HEK293 (cell line): Measurements from ENCODE around the gene ZSWIM6.

Experiments used
- CTCF ChIA-PET: fragments of 350-600 bp; formaldehyde crosslinking; extraction: SDS; loops from one replicate; lab custom pipeline; 2021; ENCODE audit warnings: antibody characterized with exemption; lab: Yijun Ruan, JAX
- POLR2A ChIA-PET: fragments of 300-600 bp; formaldehyde crosslinking; extraction: SDS; loops from one replicate; lab custom pipeline; 2020; ENCODE audit warnings: antibody characterized with exemption, inconsistent platforms; lab: Yijun Ruan, JAX
- H3K27ac ChIP-seq: fragments of 200-500 bp; sonication (Bioruptor generic); 2 replicates; pipeline ENCODE4 v1.5.1; 2014; ENCODE audit warnings: low read depth, low read length, control low read depth, inconsistent platforms; ENCODE audit errors: extremely low read depth
- H3K36me3 ChIP-seq, 2 experiments: fragments of 200-500 bp in 1 of 2; sonication (Bioruptor generic) in 1 of 2; 1 replicate in 1 of 2; 2 replicates in 1 of 2; pipeline ENCODE4 v1.5.1; 2014 to 2017; ENCODE audit warnings: inconsistent platforms in 2 of 2, low read length in 2 of 2; ENCODE audit not compliant: control insufficient read depth in 2 of 2, insufficient read depth in 1 of 2
- H3K4me1 ChIP-seq: fragments of 200-500 bp; sonication (Bioruptor generic); 2 replicates; pipeline ENCODE4 v1.5.1; 2014; ENCODE audit warnings: mild to moderate bottlenecking, low read length, inconsistent platforms; ENCODE audit not compliant: control insufficient read depth, insufficient read depth
- H3K4me3 ChIP-seq: 2 replicates; pipeline ENCODE4 v1.5.1; 2011; ENCODE audit warnings: low read depth, mild to moderate bottlenecking, control low read depth, low read length, moderate library complexity
- H3K9me3 ChIP-seq: fragments of 200-500 bp; sonication (Bioruptor generic); 2 replicates; pipeline ENCODE4 v1.5.1; 2014; ENCODE audit warnings: low read depth, low read length, inconsistent platforms; ENCODE audit not compliant: control insufficient read depth, insufficient read depth
- BCL11B ChIP-seq: fragments of 450-650 bp; formaldehyde crosslinking; IDR thresholded peaks from 2 replicates; pipeline ENCODE4 v1.5.1; 2016; ENCODE audit warnings: low read depth, missing biosample characterization, missing genetic modification characterization
- GLIS1 ChIP-seq: fragments of 450-650 bp; formaldehyde crosslinking; IDR thresholded peaks from 2 replicates; pipeline ENCODE4 v1.5.1; 2016; ENCODE audit warnings: missing biosample characterization, missing genetic modification characterization
- IKZF3 ChIP-seq: fragments of 450-650 bp; IDR thresholded peaks from 2 replicates; pipeline ENCODE4 v1.5.0; 2018; ENCODE audit warnings: missing biosample characterization, mild to moderate bottlenecking, missing genetic modification characterization, moderate library complexity
- KLF17 ChIP-seq: fragments of 450-650 bp; formaldehyde crosslinking; IDR thresholded peaks from 2 replicates; pipeline ENCODE4 v1.5.1; 2016; ENCODE audit warnings: missing biosample characterization, missing genetic modification characterization
- PRDM4 ChIP-seq: fragments of 450-650 bp; formaldehyde crosslinking; IDR thresholded peaks from 2 replicates; pipeline ENCODE4 v1.5.1; 2017; ENCODE audit warnings: missing biosample characterization, missing genetic modification characterization
- WT1 ChIP-seq: fragments of 450-650 bp; formaldehyde crosslinking; IDR thresholded peaks from 2 replicates; pipeline ENCODE4 v1.5.1; 2016; ENCODE audit warnings: missing biosample characterization, missing genetic modification characterization
- ZBTB1 ChIP-seq: fragments of 450-650 bp; formaldehyde crosslinking; IDR thresholded peaks from 2 replicates; pipeline ENCODE4 v1.5.1; 2016; ENCODE audit warnings: missing biosample characterization, missing genetic modification characterization
- ZFP69B ChIP-seq: fragments of 450-650 bp; formaldehyde crosslinking; IDR thresholded peaks from 2 replicates; pipeline ENCODE4 v1.5.1; 2016; ENCODE audit warnings: missing biosample characterization, missing genetic modification characterization
- ZIC2 ChIP-seq: fragments of 450-650 bp; formaldehyde crosslinking; IDR thresholded peaks from 2 replicates; pipeline ENCODE4 v1.5.1; 2016; ENCODE audit warnings: missing biosample characterization, missing genetic modification characterization
- ZNF121 ChIP-seq: fragments of 450-650 bp; formaldehyde crosslinking; IDR thresholded peaks from 2 replicates; pipeline ENCODE4 v1.5.1; 2016; ENCODE audit warnings: missing biosample characterization, missing genetic modification characterization
- ZNF266 ChIP-seq: fragments of 450-650 bp; formaldehyde crosslinking; IDR thresholded peaks from 2 replicates; pipeline ENCODE4 v1.5.1; 2016; ENCODE audit warnings: missing biosample characterization, missing genetic modification characterization, low read depth
- ZNF324 ChIP-seq: fragments of 450-650 bp; formaldehyde crosslinking; IDR thresholded peaks from 2 replicates; pipeline ENCODE4 v1.5.1; 2016; ENCODE audit warnings: missing biosample characterization, missing genetic modification characterization
- ZNF362 ChIP-seq: fragments of 450-650 bp; formaldehyde crosslinking; IDR thresholded peaks from 2 replicates; pipeline ENCODE4 v1.5.1; 2016; ENCODE audit warnings: missing biosample characterization, missing genetic modification characterization
- ZNF391 ChIP-seq: fragments of 450-650 bp; formaldehyde crosslinking; IDR thresholded peaks from 2 replicates; pipeline ENCODE4 v1.5.1; 2016; ENCODE audit warnings: low read depth, missing biosample characterization, missing genetic modification characterization, borderline replicate concordance
- ZNF518A ChIP-seq: fragments of 450-650 bp; formaldehyde crosslinking; conservative IDR thresholded peaks from 2 replicates; pipeline ENCODE4 v1.5.1; 2016; ENCODE audit warnings: low read depth, missing biosample characterization, missing genetic modification characterization
- ZNF529 ChIP-seq: fragments of 450-650 bp; formaldehyde crosslinking; IDR thresholded peaks from 2 replicates; pipeline ENCODE4 v1.5.1; 2017; ENCODE audit warnings: missing genetic modification characterization, missing biosample characterization; ENCODE audit not compliant: insufficient replicate concordance
- ZNF621 ChIP-seq: fragments of 450-650 bp; formaldehyde crosslinking; IDR thresholded peaks from 2 replicates; pipeline ENCODE4 v1.5.1; 2017; ENCODE audit warnings: missing biosample characterization, missing genetic modification characterization
- ZNF626 ChIP-seq: fragments of 450-650 bp; sonication (Bioruptor Pico); formaldehyde crosslinking; IDR thresholded peaks from 2 replicates; pipeline ENCODE4 v1.5.1; 2018; ENCODE audit warnings: missing biosample characterization, missing genetic modification characterization, inconsistent platforms
- ZNF670 ChIP-seq: fragments of 450-650 bp; formaldehyde crosslinking; IDR thresholded peaks from 2 replicates; pipeline ENCODE4 v1.5.1; 2016; ENCODE audit warnings: missing biosample characterization, missing genetic modification characterization, low read depth
- ZNF768 ChIP-seq: fragments of 450-650 bp; formaldehyde crosslinking; IDR thresholded peaks from 2 replicates; pipeline ENCODE4 v1.5.1; 2018; ENCODE audit warnings: missing biosample characterization, mild to moderate bottlenecking, missing genetic modification characterization
- ZNF776 ChIP-seq: fragments of 450-650 bp; formaldehyde crosslinking; IDR thresholded peaks from 2 replicates; pipeline ENCODE4 v1.5.0; 2017; ENCODE audit warnings: missing biosample characterization, missing genetic modification characterization, borderline replicate concordance
- ZNF785 ChIP-seq: fragments of 450-650 bp; formaldehyde crosslinking; IDR thresholded peaks from 2 replicates; pipeline ENCODE4 v1.5.1; 2016; ENCODE audit warnings: missing biosample characterization, missing genetic modification characterization
- ZNF791 ChIP-seq: fragments of 450-650 bp; formaldehyde crosslinking; IDR thresholded peaks from 2 replicates; pipeline ENCODE4 v1.5.1; 2016; ENCODE audit warnings: missing biosample characterization, missing genetic modification characterization
- ZSCAN30 ChIP-seq: fragments of 450-650 bp; IDR thresholded peaks from 2 replicates; pipeline ENCODE4 v1.5.1; 2018; ENCODE audit warnings: missing biosample characterization, mild to moderate bottlenecking, missing genetic modification characterization, moderate library complexity

The ZSWIM6 gene

GRCh38 chr5:61414806-61415205 is 82.7 kb downstream of the ZSWIM6 start:
- H3K4me3 ChIP-seq: no peak overlapping the region
- POLR2A ChIA-PET: interaction anchor here (1.0 kb wide), 1 partner anchor 83 kb away, joined by 6 read pairs; the partner anchor contains the start of gene ZSWIM6
- H3K36me3 ChIP-seq: no peaks in the 10 kb centered on the region; a peak in 1 of 3 replicates
- no peak overlapping the region for H3K27ac ChIP-seq
- CTCF ChIA-PET: interaction anchor here (0.5 to 0.6 kb wide), 2 partner anchors 101 to 792 kb away, joined by 3 read pairs; no protein-coding TSS in a partner anchor
- TF ChIP-seq ZNF791 (tag by site-specific recombination) (no peak), ZNF121 (tag by site-specific recombination) (no peak), ZIC2 (tag by site-specific recombination) (no peak), ZNF529 (tag by site-specific recombination) (no peak), ZBTB1 (tag by site-specific recombination) (no peak), ZNF266 (tag by site-specific recombination) (no peak), ZNF324 (tag by site-specific recombination) (no peak), ZNF670 (no peak), WT1 (tag by site-specific recombination) (no peak), ZNF518A (tag by site-specific recombination) (no peak), ZNF621 (tag by site-specific recombination) (no peak)
- H3K4me1 ChIP-seq: no peaks in the 10 kb centered on the region; the same call in 1 of the 2 replicates
- no peaks in the 10 kb centered on the region for H3K9me3 ChIP-seq

GRCh38 chr5:61416010-61416409 is 84.0 kb downstream of the ZSWIM6 start:
- H3K4me3 ChIP-seq: no peak overlapping the region
- no peaks in the 10 kb centered on the region; the same call in 1 of the 2 replicates for H3K4me1 ChIP-seq
- H3K36me3 ChIP-seq: no peaks in the 10 kb centered on the region; a peak in 1 of 3 replicates
- H3K9me3 ChIP-seq: no peaks in the 10 kb centered on the region
- H3K27ac ChIP-seq: no peak overlapping the region
- CTCF ChIA-PET: interaction anchor here (0.7 kb wide), 1 partner anchor 457 kb away, joined by 3 read pairs; no protein-coding TSS in a partner anchor
- POLR2A ChIA-PET: no interaction called here
- TF ChIP-seq PRDM4 (tag by site-specific recombination) (no peak), ZNF362 (no peak), KLF17 (tag by site-specific recombination) (no peak), ZNF768 (tag by site-specific recombination) (no peak), ZNF776 (no peak), BCL11B (tag by site-specific recombination) (no peak), ZNF391 (tag by site-specific recombination) (no peak), ZSCAN30 (tag by site-specific recombination) (no peak), ZNF785 (tag by site-specific recombination) (no peak), ZFP69B (no peak), ZNF626 (tag by site-specific recombination) (no peak), GLIS1 (tag by site-specific recombination) (no peak), IKZF3 (no peak)
